Amygdala (tissue), 56 donors: Measurements from ENCODE around the gene WDR3.
A peak's percentile ranks its signal among the peaks of the same experiment; 100 is the strongest.

Experiments used
- DNase-seq, 56 donors: peaks; one replicate each; lab custom pipeline; 2025; lab: John Stamatoyannopoulos, UW

Gene WDR3

GRCh38 chr1:117942293-117942692 lies 12.8 kb downstream of the WDR3 start:
- no peak for DNase-seq

- DNase-seq = no peak
These were observed 22.8 kb downstream of the WDR3 start for GRCh38 chr1:117952386-117952785.

DNA sequence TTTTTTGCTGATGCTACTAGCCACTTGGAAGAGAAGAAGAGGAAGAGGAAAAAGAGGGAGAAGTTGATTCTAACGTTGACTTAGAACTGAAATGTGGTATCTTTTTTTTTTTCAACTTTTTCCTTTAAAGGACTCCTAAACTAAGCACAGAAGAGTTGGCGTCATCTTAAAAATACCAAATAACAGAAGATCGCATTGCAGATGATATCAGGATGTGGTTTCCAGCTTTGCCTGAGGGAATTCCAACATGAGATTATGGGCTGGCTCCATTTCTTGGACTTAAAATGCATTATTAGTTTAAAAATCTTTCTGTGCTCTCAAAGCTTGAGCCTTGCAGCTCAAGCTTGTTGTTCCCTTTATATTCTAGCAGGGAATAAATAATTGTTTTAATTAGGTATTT lies 29.8 kb downstream of the WDR3 start:
- DNase-seq = no peak

DNA sequence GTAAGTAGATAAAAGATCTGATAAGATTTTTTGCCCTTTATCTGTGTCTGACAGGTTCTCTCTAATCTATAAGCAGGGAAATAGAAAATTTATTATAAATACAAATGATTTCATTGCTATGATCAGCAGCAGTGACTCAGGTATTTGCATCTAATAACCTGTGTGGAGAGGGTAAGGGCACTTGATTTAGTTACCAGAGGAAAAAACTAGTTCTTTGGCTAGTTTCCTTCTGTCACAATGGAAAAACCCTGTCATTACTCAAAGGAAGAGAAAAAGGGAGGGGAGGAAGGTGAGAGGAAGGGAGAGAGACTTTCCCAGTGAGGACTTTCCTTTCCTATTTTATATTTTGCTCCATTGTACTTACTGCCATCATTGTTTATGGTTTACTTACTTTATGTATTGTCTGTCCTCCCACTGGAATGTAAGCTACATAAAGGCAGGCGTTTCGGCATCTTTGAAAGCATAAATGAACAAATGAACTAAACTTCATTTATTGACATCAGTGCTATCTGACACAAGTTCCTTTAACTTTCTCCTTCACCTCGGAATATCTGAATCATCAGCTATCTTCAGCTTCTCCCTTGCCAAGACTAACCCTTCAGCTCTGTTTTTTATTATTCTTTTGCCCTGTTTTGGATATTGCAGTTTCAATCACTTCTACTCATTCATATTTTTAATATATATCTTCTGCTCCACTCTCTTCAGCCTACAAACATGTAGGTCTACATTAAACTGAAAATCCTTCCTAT lies 34.9 kb downstream of the WDR3 start:
- no peak for DNase-seq

DNA sequence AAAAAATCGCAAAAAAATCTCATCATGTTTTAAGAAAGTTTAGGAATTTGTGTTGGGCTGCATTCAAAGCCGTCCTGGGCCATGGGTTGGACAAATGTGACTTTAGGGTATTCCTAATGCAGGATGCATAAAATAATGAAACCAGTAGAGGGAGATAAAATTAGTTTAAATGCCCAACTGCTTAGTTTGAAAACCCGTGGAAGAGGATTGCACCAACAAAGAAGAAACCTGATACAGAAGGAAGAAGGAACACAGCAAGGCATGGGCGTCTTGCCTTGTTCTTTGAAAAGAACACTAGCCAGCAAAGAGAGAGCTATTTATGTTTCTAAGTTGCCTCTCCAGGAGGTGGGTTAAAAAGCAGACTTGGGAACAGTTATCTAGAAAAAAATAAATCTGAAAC lies 37.9 kb downstream of the WDR3 start:
- peak in 6 of 56 donors; percentile 1 to 21 (median 8) for DNase-seq

- peak in 6 of 56 donors; percentile 2 to 21 (median 8) for DNase-seq
These were observed 38.3 kb downstream of the WDR3 start for GRCh38 chr1:117967881-117968280.

DNA sequence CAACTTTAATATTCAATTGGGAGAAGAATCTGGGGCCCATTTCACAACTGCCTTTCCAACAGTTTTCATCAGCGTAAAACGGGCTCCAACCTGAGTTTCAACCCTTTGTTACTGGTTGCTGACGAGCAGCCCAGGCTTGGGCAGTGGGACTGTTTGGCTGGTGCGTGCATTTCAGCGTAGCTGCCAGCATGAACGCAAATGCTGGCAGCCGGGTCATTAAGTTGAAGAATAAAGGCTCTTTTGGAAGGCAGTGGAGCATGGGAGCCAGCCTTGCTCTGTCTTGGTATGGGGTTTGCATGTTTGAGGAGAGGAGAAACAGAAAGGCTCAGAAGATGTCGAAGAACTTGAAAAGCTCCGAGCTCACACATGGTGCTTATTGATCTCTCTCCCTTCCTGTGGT lies 40.7 kb downstream of the WDR3 start:
- DNase-seq = peak in 1 of 56 donors; percentile 34

GRCh38 chr1:117971777-117972176 lies 42.2 kb downstream of the WDR3 start:
- DNase-seq = no peak

- no peak for DNase-seq
These were observed 46.8 kb downstream of the WDR3 start for GRCh38 chr1:117976381-117976780.

DNA sequence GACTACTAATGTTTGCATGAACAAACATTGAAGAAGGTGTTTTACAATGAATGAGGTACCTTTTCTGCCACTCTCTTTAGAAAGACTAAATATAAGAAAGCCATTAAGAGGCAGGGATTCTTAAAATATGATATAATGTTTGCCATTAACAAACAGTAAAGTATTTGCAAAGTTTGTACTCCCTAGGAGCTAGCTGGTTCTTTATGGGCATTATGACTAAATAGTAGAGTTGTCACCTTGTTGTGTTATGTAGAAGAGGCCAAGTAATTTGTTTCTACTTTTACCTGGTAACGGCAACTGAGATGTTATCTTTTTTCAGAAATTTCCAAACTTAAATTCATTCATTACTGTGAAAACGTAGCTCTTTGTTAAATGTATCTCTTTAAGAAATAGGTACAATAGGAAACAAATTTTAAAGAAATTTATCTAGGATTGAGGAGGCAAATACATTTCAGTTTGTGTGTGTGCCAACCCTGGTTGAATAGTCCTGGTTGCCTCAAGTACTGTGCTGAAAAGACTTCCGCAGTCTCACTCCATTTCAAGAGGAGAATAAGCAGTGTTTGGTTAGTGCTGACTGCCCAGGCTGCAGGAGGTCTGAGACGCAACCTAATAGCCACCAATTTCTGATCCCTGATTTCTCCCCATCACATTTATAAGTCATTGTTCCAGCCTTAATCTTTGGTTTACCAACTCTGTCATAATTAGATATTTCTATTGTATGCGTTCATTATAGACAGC lies 52.1 kb downstream of the WDR3 start:
- no peak for DNase-seq

- DNase-seq = no peak
These were observed 55.7 kb downstream of the WDR3 start for GRCh38 chr1:117985239-117985638.

DNA sequence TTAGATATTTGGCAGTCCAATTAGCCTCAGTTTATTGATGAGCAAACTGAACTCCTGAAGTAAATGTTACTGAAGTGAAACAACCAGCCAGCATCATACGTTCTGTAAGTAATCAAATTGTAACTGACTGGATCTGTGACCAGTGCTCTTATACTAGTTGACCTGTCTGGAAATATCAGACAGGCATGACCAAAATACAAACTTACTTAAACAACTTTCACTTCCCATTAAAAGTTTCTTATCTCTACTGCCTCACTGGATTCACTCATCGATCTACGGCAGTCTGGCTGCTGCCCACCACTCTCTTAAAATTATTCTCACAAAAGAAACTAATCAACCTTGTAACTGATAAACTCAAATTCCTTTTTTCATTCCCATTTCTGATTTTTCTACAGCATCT lies 56.4 kb downstream of the WDR3 start:
- no peak for DNase-seq

DNA sequence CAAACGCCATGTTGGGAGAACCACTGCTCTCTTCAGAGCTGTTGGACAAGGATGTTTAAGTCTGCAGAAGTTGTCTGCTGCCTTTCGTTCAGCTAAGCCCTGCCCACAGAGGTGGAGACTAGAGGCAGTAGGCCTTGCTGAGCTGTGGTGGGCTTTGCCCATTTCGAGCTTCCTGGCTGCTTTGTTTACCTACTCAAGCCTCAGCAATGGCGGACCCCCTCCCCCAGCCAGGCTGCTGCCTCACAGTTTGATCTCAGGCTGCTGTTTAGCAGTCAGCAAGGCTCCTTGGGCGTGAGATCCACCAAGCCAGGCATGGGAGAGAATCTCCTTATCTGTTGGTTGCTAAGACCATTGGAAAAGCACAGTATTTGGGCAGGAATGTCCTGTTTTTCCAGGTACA lies 74.8 kb downstream of the WDR3 start:
- DNase-seq = no peak

- no peak for DNase-seq
These were observed 77.9 kb downstream of the WDR3 start for GRCh38 chr1:118007391-118007790.

GRCh38 chr1:118008011-118008410 lies 78.5 kb downstream of the WDR3 start:
- DNase-seq = no peak

GRCh38 chr1:118012515-118013124 lies 83.1 kb downstream of the WDR3 start:
- DNase-seq = no peak

- DNase-seq = no peak
These were observed 83.8 kb downstream of the WDR3 start for GRCh38 chr1:118013336-118013735.

GRCh38 chr1:118013938-118014337 lies 84.4 kb downstream of the WDR3 start:
- no peak for DNase-seq
